ENCODE measurements around the gene NCCRP1.

NCCRP1 gene

GRCh38 chr19:39181500-39182173 is 15.1 kb upstream of the NCCRP1 start:
- no peak for TF ChIP-seq GATA3 (IDR thresholded peaks at IDR 0.05; ENCODE audit: low read depth, low read length)
- no peak for TF ChIP-seq GATA2 (IDR thresholded peaks at IDR 0.05; ENCODE audit: low read depth, low read length)

- no peak for TF ChIP-seq GATA3 (IDR thresholded peaks at IDR 0.05; ENCODE audit: low read depth, low read length)
- TF ChIP-seq GATA2 (IDR thresholded peaks at IDR 0.05; ENCODE audit: low read depth, low read length): no peak
Observed at GRCh38 chr19:39182174-39182505, 14.6 kb upstream of the NCCRP1 start.

- TF ChIP-seq GATA3 (IDR thresholded peaks at IDR 0.05; ENCODE audit: low read depth, low read length): no peak
- TF ChIP-seq GATA2 (IDR thresholded peaks at IDR 0.05; ENCODE audit: low read depth, low read length): no peak
Observed at GRCh38 chr19:39183104-39183503, 13.7 kb upstream of the NCCRP1 start.

GRCh38 chr19:39186391-39186790 is 10.4 kb upstream of the NCCRP1 start:
- TF ChIP-seq GATA2 (IDR thresholded peaks at IDR 0.05; ENCODE audit: low read depth, low read length) (no peak), GATA3 (IDR thresholded peaks at IDR 0.05; ENCODE audit: low read depth, low read length) (no peak)

GRCh38 chr19:39187552-39187943 is 9.2 kb upstream of the NCCRP1 start:
- TF ChIP-seq GATA2 (IDR thresholded peaks at IDR 0.05; ENCODE audit: low read depth, low read length): no peak
- no peak for TF ChIP-seq GATA3 (IDR thresholded peaks at IDR 0.05; ENCODE audit: low read depth, low read length)

- TF ChIP-seq GATA3 (IDR thresholded peaks at IDR 0.05; ENCODE audit: low read depth, low read length) (no peak), GATA2 (IDR thresholded peaks at IDR 0.05; ENCODE audit: low read depth, low read length) (no peak)
Observed at GRCh38 chr19:39188960-39189359, 7.8 kb upstream of the NCCRP1 start.

- TF ChIP-seq GATA2 (IDR thresholded peaks at IDR 0.05; ENCODE audit: low read depth, low read length): no peak
- no peak for TF ChIP-seq GATA3 (IDR thresholded peaks at IDR 0.05; ENCODE audit: low read depth, low read length)
Observed at GRCh38 chr19:39190768-39191167, 6.0 kb upstream of the NCCRP1 start.

GRCh38 chr19:39192846-39193245 is 3.9 kb upstream of the NCCRP1 start:
- TF ChIP-seq GATA3 (IDR thresholded peaks at IDR 0.05; ENCODE audit: low read depth, low read length) (no peak), GATA2 (IDR thresholded peaks at IDR 0.05; ENCODE audit: low read depth, low read length) (no peak)

- TF ChIP-seq GATA3 (IDR thresholded peaks at IDR 0.05; ENCODE audit: low read depth, low read length): no peak
- no peak for TF ChIP-seq GATA2 (IDR thresholded peaks at IDR 0.05; ENCODE audit: low read depth, low read length)
Observed at GRCh38 chr19:39193803-39194202, 3.0 kb upstream of the NCCRP1 start.

GRCh38 chr19:39194832-39195542 is 1.8 kb upstream of the NCCRP1 start:
- TF ChIP-seq GATA2 (IDR thresholded peaks at IDR 0.05; ENCODE audit: low read depth, low read length): peak; percentile 39; the same call in 1 of the 2 replicates
- TF ChIP-seq GATA3 (IDR thresholded peaks at IDR 0.05; ENCODE audit: low read depth, low read length): no peak

- TF ChIP-seq GATA3 (IDR thresholded peaks at IDR 0.05; ENCODE audit: low read depth, low read length) (no peak), GATA2 (IDR thresholded peaks at IDR 0.05; ENCODE audit: low read depth, low read length) (no peak)
Observed at GRCh38 chr19:39195755-39196154, 1.0 kb upstream of the NCCRP1 start.

- TF ChIP-seq GATA3 (IDR thresholded peaks at IDR 0.05; ENCODE audit: low read depth, low read length): no peak
- TF ChIP-seq GATA2 (IDR thresholded peaks at IDR 0.05; ENCODE audit: low read depth, low read length): no peak
Observed at GRCh38 chr19:39196320-39196719, 444 bp upstream of the NCCRP1 start.

GRCh38 chr19:39197808-39198207 is 1.0 kb downstream of the NCCRP1 start:
- no peak for TF ChIP-seq GATA2 (IDR thresholded peaks at IDR 0.05; ENCODE audit: low read depth, low read length)
- TF ChIP-seq GATA3 (IDR thresholded peaks at IDR 0.05; ENCODE audit: low read depth, low read length): no peak

- TF ChIP-seq GATA3 (IDR thresholded peaks at IDR 0.05; ENCODE audit: low read depth, low read length) (no peak), GATA2 (IDR thresholded peaks at IDR 0.05; ENCODE audit: low read depth, low read length) (no peak)
Observed at GRCh38 chr19:39199025-39199424, 2.3 kb downstream of the NCCRP1 start.

- TF ChIP-seq GATA2 (IDR thresholded peaks at IDR 0.05; ENCODE audit: low read depth, low read length) (no peak), GATA3 (IDR thresholded peaks at IDR 0.05; ENCODE audit: low read depth, low read length) (no peak)
Observed at GRCh38 chr19:39200066-39200802, 3.5 kb downstream of the NCCRP1 start.

Measured in SH-SY5Y (cell line).